SK-MEL-5 (cell line): Measurements from ENCODE around the gene SCYGR8. TPM values are rescaled to one million over a fixed set of nuclear protein-coding genes. Genes with fewer than 3 reads are reported as not detected.

Experiments used
- DNase-seq: peaks from one replicate; pipeline ENCODE4 v3.0.0-alpha.2; 2016; ENCODE audit warnings: low read depth, low spot score
- in situ Hi-C: cut with HindIII; loops from 2 replicates; pipeline ENCODE4 v1.10.0; 2016; ENCODE audit warnings: low sequenced_read_pairs, high pct_unique_total_duplicates, low pct_unique_long_range_greater_than_20kb
- small RNA-seq, 2 experiments: library from RNA; depleted of rRNA; stranded (forward); fragments of <200 nt; gene quantifications; one replicate each; pipeline ENCODE3, GENCODE V24; 2014
- total RNA-seq: library from RNA; depleted of rRNA; stranded (reverse); fragments of >200 nt; shearing (Covaris generic); gene quantifications from 2 replicates; pipeline ENCODE4 v1.2.3, GENCODE V29; 2014; rRNA removed

SCYGR8 gene
- total RNA-seq, 1 experiment from 2014 or later, result not detected

DNA sequence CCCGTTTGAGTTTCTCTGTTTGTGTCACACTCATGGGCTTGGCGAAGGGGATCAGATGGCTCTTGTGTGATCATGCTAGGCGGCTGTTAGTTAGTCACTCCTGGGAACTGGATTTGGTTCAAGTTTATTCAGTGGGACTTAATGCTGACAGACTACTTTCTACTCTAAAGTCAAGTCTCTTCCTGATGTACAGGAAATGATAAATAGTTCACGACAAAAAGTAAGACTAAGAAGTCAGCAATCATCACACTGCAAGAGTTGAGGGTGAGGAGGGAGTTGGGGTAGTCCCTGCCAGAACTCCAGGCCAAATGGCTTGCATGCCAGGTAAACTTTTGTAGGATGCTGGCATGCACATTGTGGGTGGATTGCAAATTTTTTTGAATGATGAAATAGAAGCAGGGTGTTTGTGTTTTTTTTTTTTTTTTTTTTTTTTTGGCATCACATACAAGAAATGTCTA lies 42.9 kb downstream of the SCYGR8 start:
- no peak for DNase-seq
- in situ Hi-C loops, result no loop called here

DNA sequence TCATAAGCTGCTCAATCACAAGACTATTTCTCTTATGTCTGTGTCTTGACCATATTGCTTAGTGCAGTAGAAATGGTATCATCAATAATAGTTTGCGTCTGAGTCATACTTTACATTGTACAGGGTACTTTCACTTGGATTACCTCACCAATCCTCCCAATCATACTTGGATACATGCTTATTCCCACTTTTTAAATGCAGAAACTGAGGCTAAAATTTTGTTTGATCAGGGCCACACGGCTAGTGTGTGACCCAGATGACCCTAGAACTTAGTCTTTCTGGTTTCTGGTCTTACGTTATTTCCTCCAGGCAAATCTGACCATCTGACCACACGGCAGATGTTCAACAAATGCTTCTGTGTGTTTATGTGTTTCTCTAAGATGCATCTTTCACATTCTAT lies 44.1 kb downstream of the SCYGR8 start:
- peak; percentile 65 for DNase-seq
- in situ Hi-C loops, result no loop called here

DNA sequence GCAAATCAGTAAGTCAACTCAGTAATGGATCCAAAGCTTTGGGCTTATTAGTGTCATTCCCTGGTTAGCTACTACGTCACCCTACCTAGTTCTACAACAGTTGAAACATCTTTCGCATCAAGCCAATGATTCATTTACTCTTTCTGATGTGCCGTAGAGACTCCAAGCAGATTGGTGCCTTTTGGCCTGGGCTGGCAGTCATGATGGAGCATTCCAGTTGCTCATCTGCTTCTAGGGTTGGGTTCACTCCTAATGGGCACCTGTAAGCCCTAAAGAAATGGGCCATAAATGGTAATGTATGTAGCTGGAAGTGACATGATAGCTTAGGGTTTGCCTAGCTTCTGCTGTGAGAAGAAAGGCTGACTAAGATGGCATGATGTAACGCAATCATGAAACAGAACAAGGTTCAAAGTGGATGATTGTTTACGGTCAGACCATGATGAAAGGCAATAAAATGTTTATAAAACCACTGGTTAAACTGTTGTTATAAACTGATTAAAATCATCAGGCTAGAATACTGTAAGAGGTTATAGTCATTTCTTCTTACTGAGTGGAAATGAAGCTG lies 47.5 kb downstream of the SCYGR8 start:
- in situ Hi-C loops, result no loop called here
- DNase-seq, result no peak

Small RNA genes within 50 kb of the gene (small RNA-seq; reads per million reads assigned to genes)
- gene RNA5SP121 (0 to 0.33 reads per million in 2 experiments), gene SNRPGP8 (0 reads per million in 2 experiments)

Other genes starting within 250 kb of the SCYGR8 start
- gene SCYGR2, start 147.0 kb upstream of the SCYGR8 start, total RNA-seq, result not detected in 2 replicates
- gene SCYGR3, start 131.1 kb upstream of the SCYGR8 start, total RNA-seq, result not detected in 2 replicates
- not detected in 2 replicates for gene SCYGR4, start 128.4 kb upstream of the SCYGR8 start, total RNA-seq
- gene SCYGR5, start 79.1 kb upstream of the SCYGR8 start, total RNA-seq, result not detected in 2 replicates
- 1.4 and 1.6 TPM in 2 replicates for gene SLC19A3, start 27.9 kb upstream of the SCYGR8 start, total RNA-seq
- not detected in 2 replicates for gene SCYGR6, start 21.1 kb upstream of the SCYGR8 start, total RNA-seq
- gene SCYGR7, start 17.6 kb upstream of the SCYGR8 start, total RNA-seq, result not detected in 2 replicates
- 0.96 and 2.7 TPM in 2 replicates for gene CCL20, start 67.9 kb downstream of the SCYGR8 start, total RNA-seq
- gene DAW1, start 125.7 kb downstream of the SCYGR8 start, total RNA-seq, result 0.08 TPM in 1 of 2 replicates, not detected in the other